Body of pancreas (tissue), 4 donors: ENCODE measurements around the gene UNC119B. TPM values are rescaled to one million over a fixed set of nuclear protein-coding genes. Genes with fewer than 3 reads are reported as not detected.

ENCODE experiments used
- ATAC-seq: fragments of 150-250 bp; one replicate; pipeline ENCODE4 v1.9.1; 2016
- DNase-seq, 4 donors: peaks; one replicate each; pipeline ENCODE4 v3.0.0-alpha.2; 2019
- H3K27ac ChIP-seq, 4 donors: fragments of 200-600 bp; sonication (generic); 1 replicate in 3 of 4; 2 replicates in 1 of 4; pipeline versions ENCODE4 v1.5.1 to v1.6.1; 2016 to 2019; ENCODE audit warnings: mild to moderate bottlenecking in 1 of 4, mixed read lengths in 1 of 4, moderate library complexity in 1 of 4
- H3K27me3 ChIP-seq, 2 donors: fragments of 200-600 bp; sonication (generic); one replicate each; pipeline ENCODE4 v1.6.0; 2016; ENCODE audit warnings: mild to moderate bottlenecking in 1 of 2
- H3K36me3 ChIP-seq, 2 donors: fragments of 200-600 bp; sonication (generic); replicated peaks in 1 of 2; 2 replicates each; pipeline ENCODE4 v1.5.1; 2016; ENCODE audit warnings: low read depth in 2 of 2; ENCODE audit not compliant: insufficient read depth in 1 of 2
- H3K4me1 ChIP-seq: fragments of 200-600 bp; sonication (generic); one replicate; pipeline ENCODE4 v1.6.0; 2016
- H3K4me3 ChIP-seq, 2 donors: fragments of 200-600 bp; sonication (generic); 1 replicate in 1 of 2; 2 replicates in 1 of 2; pipeline ENCODE4 v1.5.1; 2016 to 2019
- H3K9me3 ChIP-seq, 3 donors: fragments of 200-600 bp; sonication (generic); 1 replicate in 2 of 3; 2 replicates in 1 of 3; pipeline ENCODE4 v1.5.1; 2016
- CTCF ChIP-seq, 7 experiments: fragments of 450-650 bp in 4 of 7; fragments of 200-600 bp in 3 of 7; sonication (generic) in 3 of 7; IDR thresholded peaks; one replicate each; pipeline ENCODE4 v1.5.1; 2016 to 2019; ENCODE audit warnings: antibody characterized with exemption in 7 of 7
- POLR2A ChIP-seq, 3 donors: fragments of 450-650 bp; IDR thresholded peaks; one replicate each; pipeline ENCODE4 v1.6.1; 2016; ENCODE audit warnings: antibody characterized with exemption in 3 of 3, mild to moderate bottlenecking in 2 of 3
- WGBS, 2 donors: methylation state at CpG; one replicate each; pipeline ENCODE4 v1.1.5; 2017; 5-methylcytosine and 5-hydroxymethylcytosine counted together
- intact Hi-C: fragments of 100-400 bp; cut with DNase I; formaldehyde crosslinking; loops from one replicate; pipeline ENCODE4 v1.15.1; 2023
- total RNA-seq, 2 donors: library from RNA; depleted of rRNA; stranded (reverse); fragments of >200 nt; gene quantifications; one replicate each; pipeline ENCODE4 v1.1.0, GENCODE V29; 2016

UNC119B gene
- total RNA-seq, 2 donors from 2014 or later: 8.6 to 23.6 TPM

- ATAC-seq: no peak
These were observed 1.2 kb downstream of the UNC119B start for GRCh38 chr12:120711411-120711810.

GRCh38 chr12:120712610-120713009, 2.4 kb downstream of the UNC119B start:
- H3K9me3 ChIP-seq: no peaks in the 10 kb centered on the region
- TF ChIP-seq CTCF (IDR thresholded peaks at IDR 0.05) (no peak), POLR2A (IDR thresholded peaks at IDR 0.05) (no peak)
- DNase-seq (no peak), ATAC-seq (no peak)
- H3K27me3 ChIP-seq: no peaks in the 10 kb centered on the region
- H3K27ac ChIP-seq: no peak overlapping the region
- H3K4me1 ChIP-seq: peaks cover 23% of the 10 kb centered on the region
- H3K4me3 ChIP-seq: no peak overlapping the region
- intact Hi-C loops: no loop called here
- WGBS, 2 donors: 52 to 63% methylated on average over 6 of the region's 6 CpGs
- peaks cover 0 to 13% of the 10 kb centered on the region in 2 donors for H3K36me3 ChIP-seq

More at GRCh38 chr12:120711411-120711810, 1.2 kb downstream of the UNC119B start:
- WGBS, 2 donors: 19 to 24% methylated on average over 6 of the region's 6 CpGs
- no peak for DNase-seq
- intact Hi-C loops: no loop called here
- no peak for TF ChIP-seq CTCF (IDR thresholded peaks at IDR 0.05)
- no peak for TF ChIP-seq POLR2A (IDR thresholded peaks at IDR 0.05)
- H3K4me1 ChIP-seq: peaks cover 23% of the 10 kb centered on the region
- H3K27me3 ChIP-seq: no peaks in the 10 kb centered on the region
- H3K4me3 ChIP-seq: no peak overlapping the region
- peak overlapping the region in 3 of 4 donors; percentile 73 to 86 (median 80) for H3K27ac ChIP-seq
- no peaks in the 10 kb centered on the region for H3K9me3 ChIP-seq
- peaks cover 0 to 10% of the 10 kb centered on the region in 2 donors for H3K36me3 ChIP-seq

GRCh38 chr12:120713861-120714482, 3.7 kb downstream of the UNC119B start:
- Histone ChIP-seq H3K4me1 (peaks cover 28% of the 10 kb centered on the region), H3K36me3 (peaks cover 0 to 13% of the 10 kb centered on the region in 2 donors), H3K9me3 (no peaks in the 10 kb centered on the region), H3K27ac (no peak overlapping the region), H3K4me3 (no peak overlapping the region), H3K27me3 (no peaks in the 10 kb centered on the region)
- WGBS, 2 donors: 14 to 15% methylated on average over 4 of the region's 4 CpGs
- intact Hi-C loops: no loop called here
- ATAC-seq: peak; percentile 58
- TF ChIP-seq CTCF (IDR thresholded peaks at IDR 0.05): peak; percentile 61 to 88 (median 81)
- no peak for TF ChIP-seq POLR2A (IDR thresholded peaks at IDR 0.05)
- DNase-seq: peak; percentile 75 to 89 (median 77)

- 96 to 97% methylated on average over 9 of the region's 9 CpGs for WGBS, 2 donors
- Histone ChIP-seq H3K9me3 (no peaks in the 10 kb centered on the region), H3K27ac (peak overlapping the region in 1 of 4 donors; percentile 15), H3K4me1 (peaks cover 27% of the 10 kb centered on the region), H3K36me3 (peaks cover 0 to 19% of the 10 kb centered on the region in 2 donors), H3K27me3 (no peaks in the 10 kb centered on the region), H3K4me3 (no peak overlapping the region)
- TF ChIP-seq POLR2A (IDR thresholded peaks at IDR 0.05) (no peak), CTCF (IDR thresholded peaks at IDR 0.05) (no peak)
- ATAC-seq (no peak), DNase-seq (no peak)
- intact Hi-C loops: loop anchor here (5.0 kb wide), 1 partner anchor 71 kb away; no protein-coding TSS in a partner anchor
These were observed 7.8 kb downstream of the UNC119B start for GRCh38 chr12:120718055-120718454.

- Histone ChIP-seq H3K36me3 (peaks cover 0 to 17% of the 10 kb centered on the region in 2 donors), H3K9me3 (no peaks in the 10 kb centered on the region), H3K4me3 (no peak overlapping the region), H3K27ac (peak overlapping the region; percentile 18 to 52 (median 30)), H3K4me1 (peaks cover 22% of the 10 kb centered on the region), H3K27me3 (no peaks in the 10 kb centered on the region)
- no peak for ATAC-seq
- 6 to 8% methylated on average over 2 of the region's 2 CpGs for WGBS, 2 donors
- TF ChIP-seq POLR2A (IDR thresholded peaks at IDR 0.05) (no peak), CTCF (IDR thresholded peaks at IDR 0.05) (no peak)
- DNase-seq: no peak
- intact Hi-C loops: loop anchor here (5.0 kb wide), 1 partner anchor 72 kb away; no protein-coding TSS in a partner anchor
These were observed 8.8 kb downstream of the UNC119B start for GRCh38 chr12:120719072-120719471.
